Measurements from ENCODE around the gene COPE.
A peak's percentile ranks its signal among the peaks of the same experiment; 100 is the strongest.

COPE gene

GRCh38 chr19:18852648-18853047 lies 66.5 kb downstream of the COPE start:
- no peak overlapping the region for H3K9ac ChIP-seq (ENCODE audit: low read depth, low read length, poor library complexity)
- H3K4me3 ChIP-seq (ENCODE audit: low read length in 2 of 2) = no peak overlapping the region
- peaks cover 78 to 100% of the 10 kb centered on the region in 2 donors for H3K36me3 ChIP-seq (replicated peaks in 1 of 2; ENCODE audit: control insufficient read depth in 2 of 2, insufficient read depth in 2 of 2, low read length in 2 of 2)
- no peak overlapping the region for H2BK12ac ChIP-seq (ENCODE audit: low read length)
- H2BK15ac ChIP-seq (ENCODE audit: low read length) = no peak overlapping the region
- peaks cover 20% of the 10 kb centered on the region for H3K79me1 ChIP-seq (ENCODE audit: low read depth, low read length)
- no peaks in the 10 kb centered on the region for H3K4me1 ChIP-seq (ENCODE audit: control insufficient read depth in 2 of 2, insufficient read depth in 1 of 2, low read depth in 1 of 2, low read length in 2 of 2)
- no CpG with 5 or more reads among the region's 12 CpGs for WGBS, 2 donors (ENCODE audit: extremely low coverage in 2 of 2, insufficient read length in 2 of 2, insufficient replicate concordance in 1 of 2)
- H3K27ac ChIP-seq (replicated peaks; ENCODE audit: low read length) = no peak overlapping the region
- H3K14ac ChIP-seq (ENCODE audit: low read length) = no peak overlapping the region
- H3K4me2 ChIP-seq (ENCODE audit: insufficient read depth, low read length, poor library complexity, severe bottlenecking) = no peak overlapping the region
- H2BK5ac ChIP-seq (ENCODE audit: low read length) = no peak overlapping the region
- H3K9me3 ChIP-seq (replicated peaks in 1 of 2; ENCODE audit: control insufficient read depth in 2 of 2, insufficient read depth in 1 of 2, low read depth in 1 of 2, low read length in 2 of 2) = no peaks in the 10 kb centered on the region
- H3K18ac ChIP-seq (ENCODE audit: low read length) = no peak overlapping the region
- H4K8ac ChIP-seq (ENCODE audit: low read depth, low read length) = no peak overlapping the region
- H2AK5ac ChIP-seq (ENCODE audit: low read depth, low read length) = no peak overlapping the region
- no peak overlapping the region for H3K4ac ChIP-seq (ENCODE audit: low read length)
- no peak for DNase-seq (ENCODE audit: low spot score)
- no peaks in the 10 kb centered on the region for H3K27me3 ChIP-seq (ENCODE audit: control insufficient read depth in 3 of 3, insufficient read depth in 3 of 3, low read depth in 1 of 3, low read length in 3 of 3)
- H2BK120ac ChIP-seq (ENCODE audit: low read depth, low read length) = no peak overlapping the region
- no peak overlapping the region for H2AFZ ChIP-seq (ENCODE audit: low read length)
- no peak overlapping the region for H4K91ac ChIP-seq (ENCODE audit: low read depth, low read length, poor library complexity)
- no peak overlapping the region for H3K23ac ChIP-seq (ENCODE audit: low read depth, low read length, poor library complexity)

GRCh38 chr19:18851673-18852325 lies 67.4 kb downstream of the COPE start:
- no peak overlapping the region for H2BK12ac ChIP-seq (ENCODE audit: low read length)
- no peaks in the 10 kb centered on the region for H3K9me3 ChIP-seq (replicated peaks in 1 of 2; ENCODE audit: control insufficient read depth in 2 of 2, insufficient read depth in 1 of 2, low read depth in 1 of 2, low read length in 2 of 2)
- H2AK5ac ChIP-seq (ENCODE audit: low read depth, low read length) = no peak overlapping the region
- no peaks in the 10 kb centered on the region for H3K27me3 ChIP-seq (ENCODE audit: control insufficient read depth in 3 of 3, insufficient read depth in 3 of 3, low read depth in 1 of 3, low read length in 3 of 3)
- H3K14ac ChIP-seq (ENCODE audit: low read length) = no peak overlapping the region
- H2AFZ ChIP-seq (ENCODE audit: low read length) = no peak overlapping the region
- whole genome bisulfite sequencing, 2 donors (ENCODE audit: extremely low coverage in 2 of 2, insufficient read length in 2 of 2, insufficient replicate concordance in 1 of 2) = no CpG with 5 or more reads among the region's 31 CpGs
- no peak overlapping the region for H3K23ac ChIP-seq (ENCODE audit: low read depth, low read length, poor library complexity)
- no peak for DNase-seq (ENCODE audit: low spot score)
- H2BK5ac ChIP-seq (ENCODE audit: low read length) = no peak overlapping the region
- no peak overlapping the region for H3K18ac ChIP-seq (ENCODE audit: low read length)
- H3K4me3 ChIP-seq (ENCODE audit: low read length in 2 of 2) = no peak overlapping the region
- no peak overlapping the region for H4K91ac ChIP-seq (ENCODE audit: low read depth, low read length, poor library complexity)
- H4K8ac ChIP-seq (ENCODE audit: low read depth, low read length) = no peak overlapping the region
- H3K4me1 ChIP-seq (ENCODE audit: control insufficient read depth in 2 of 2, insufficient read depth in 1 of 2, low read depth in 1 of 2, low read length in 2 of 2) = no peaks in the 10 kb centered on the region
- H3K79me1 ChIP-seq (ENCODE audit: low read depth, low read length) = peaks cover 20% of the 10 kb centered on the region
- H3K9ac ChIP-seq (ENCODE audit: low read depth, low read length, poor library complexity) = no peak overlapping the region
- no peak overlapping the region for H3K4ac ChIP-seq (ENCODE audit: low read length)
- no peak overlapping the region for H3K4me2 ChIP-seq (ENCODE audit: insufficient read depth, low read length, poor library complexity, severe bottlenecking)
- no peak overlapping the region for H2BK120ac ChIP-seq (ENCODE audit: low read depth, low read length)
- peaks cover 70 to 96% of the 10 kb centered on the region in 2 donors for H3K36me3 ChIP-seq (replicated peaks in 1 of 2; ENCODE audit: control insufficient read depth in 2 of 2, insufficient read depth in 2 of 2, low read length in 2 of 2)
- no peak overlapping the region for H3K27ac ChIP-seq (replicated peaks; ENCODE audit: low read length)
- H2BK15ac ChIP-seq (ENCODE audit: low read length) = no peak overlapping the region

- Histone ChIP-seq H2BK12ac (ENCODE audit: low read length) (no peak overlapping the region), H3K9ac (ENCODE audit: low read depth, low read length, poor library complexity) (no peak overlapping the region), H3K36me3 (replicated peaks in 1 of 2; ENCODE audit: control insufficient read depth in 2 of 2, insufficient read depth in 2 of 2, low read length in 2 of 2) (peaks cover 64 to 89% of the 10 kb centered on the region in 2 donors), H3K27ac (replicated peaks; ENCODE audit: low read length) (no peak overlapping the region), H3K23ac (ENCODE audit: low read depth, low read length, poor library complexity) (no peak overlapping the region), H3K14ac (ENCODE audit: low read length) (no peak overlapping the region), H3K9me3 (replicated peaks in 1 of 2; ENCODE audit: control insufficient read depth in 2 of 2, insufficient read depth in 1 of 2, low read depth in 1 of 2, low read length in 2 of 2) (no peaks in the 10 kb centered on the region), H3K27me3 (ENCODE audit: control insufficient read depth in 3 of 3, insufficient read depth in 3 of 3, low read depth in 1 of 3, low read length in 3 of 3) (no peaks in the 10 kb centered on the region), H2BK120ac (ENCODE audit: low read depth, low read length) (no peak overlapping the region), H3K4me1 (ENCODE audit: control insufficient read depth in 2 of 2, insufficient read depth in 1 of 2, low read depth in 1 of 2, low read length in 2 of 2) (no peaks in the 10 kb centered on the region), H2AK5ac (ENCODE audit: low read depth, low read length) (no peak overlapping the region), H2BK5ac (ENCODE audit: low read length) (peak overlapping the region; percentile 48), H3K79me1 (ENCODE audit: low read depth, low read length) (peaks cover 20% of the 10 kb centered on the region), H2AFZ (ENCODE audit: low read length) (no peak overlapping the region), H3K4me2 (ENCODE audit: insufficient read depth, low read length, poor library complexity, severe bottlenecking) (no peak overlapping the region), H3K4me3 (ENCODE audit: low read length in 2 of 2) (no peak overlapping the region), H3K18ac (ENCODE audit: low read length) (no peak overlapping the region), H4K91ac (ENCODE audit: low read depth, low read length, poor library complexity) (no peak overlapping the region), H2BK15ac (ENCODE audit: low read length) (no peak overlapping the region), H4K8ac (ENCODE audit: low read depth, low read length) (peak overlapping the region; percentile 59), H3K4ac (ENCODE audit: low read length) (no peak overlapping the region)
- DNase-seq (ENCODE audit: low spot score) = no peak
- no CpG with 5 or more reads among the region's 27 CpGs for WGBS, 2 donors (ENCODE audit: extremely low coverage in 2 of 2, insufficient read length in 2 of 2, insufficient replicate concordance in 1 of 2)
Measured at GRCh38 chr19:18850471-18851375, 68.5 kb downstream of the COPE start.

GRCh38 chr19:18849838-18850400 lies 69.3 kb downstream of the COPE start:
- no peak for DNase-seq (ENCODE audit: low spot score)
- no peak overlapping the region for H4K8ac ChIP-seq (ENCODE audit: low read depth, low read length)
- H2AFZ ChIP-seq (ENCODE audit: low read length) = no peak overlapping the region
- H2BK12ac ChIP-seq (ENCODE audit: low read length) = no peak overlapping the region
- no peaks in the 10 kb centered on the region for H3K27me3 ChIP-seq (ENCODE audit: control insufficient read depth in 3 of 3, insufficient read depth in 3 of 3, low read depth in 1 of 3, low read length in 3 of 3)
- H2BK5ac ChIP-seq (ENCODE audit: low read length) = peak overlapping the region; percentile 66
- H3K4me3 ChIP-seq (ENCODE audit: low read length in 2 of 2) = no peak overlapping the region
- H3K9me3 ChIP-seq (replicated peaks in 1 of 2; ENCODE audit: control insufficient read depth in 2 of 2, insufficient read depth in 1 of 2, low read depth in 1 of 2, low read length in 2 of 2) = no peaks in the 10 kb centered on the region
- no peak overlapping the region for H3K9ac ChIP-seq (ENCODE audit: low read depth, low read length, poor library complexity)
- peaks cover 58 to 81% of the 10 kb centered on the region in 2 donors for H3K36me3 ChIP-seq (replicated peaks in 1 of 2; ENCODE audit: control insufficient read depth in 2 of 2, insufficient read depth in 2 of 2, low read length in 2 of 2)
- no peaks in the 10 kb centered on the region for H3K4me1 ChIP-seq (ENCODE audit: control insufficient read depth in 2 of 2, insufficient read depth in 1 of 2, low read depth in 1 of 2, low read length in 2 of 2)
- peaks cover 25% of the 10 kb centered on the region for H3K79me1 ChIP-seq (ENCODE audit: low read depth, low read length)
- no peak overlapping the region for H3K27ac ChIP-seq (replicated peaks; ENCODE audit: low read length)
- no peak overlapping the region for H2BK120ac ChIP-seq (ENCODE audit: low read depth, low read length)
- H4K91ac ChIP-seq (ENCODE audit: low read depth, low read length, poor library complexity) = no peak overlapping the region
- no peak overlapping the region for H2BK15ac ChIP-seq (ENCODE audit: low read length)
- WGBS, 2 donors (ENCODE audit: extremely low coverage in 2 of 2, insufficient read length in 2 of 2, insufficient replicate concordance in 1 of 2) = no CpG with 5 or more reads among the region's 16 CpGs
- H3K23ac ChIP-seq (ENCODE audit: low read depth, low read length, poor library complexity) = peak overlapping the region; percentile 38
- no peak overlapping the region for H2AK5ac ChIP-seq (ENCODE audit: low read depth, low read length)
- no peak overlapping the region for H3K4me2 ChIP-seq (ENCODE audit: insufficient read depth, low read length, poor library complexity, severe bottlenecking)
- H3K4ac ChIP-seq (ENCODE audit: low read length) = no peak overlapping the region
- no peak overlapping the region for H3K14ac ChIP-seq (ENCODE audit: low read length)
- H3K18ac ChIP-seq (ENCODE audit: low read length) = no peak overlapping the region

Data from neuronal stem cell (in vitro differentiated cells).